K562 (cell line): ENCODE measurements around the gene MTA2. TPM values are rescaled to one million over a fixed set of nuclear protein-coding genes. Genes with fewer than 3 reads are reported as not detected.
A peak's percentile ranks its signal among the peaks of the same experiment; 100 is the strongest.

Experiments
- BRD9 ChIP-seq: fragments of 450-650 bp; IDR thresholded peaks from 2 replicates; pipeline ENCODE4 v1.6.1; 2018; ENCODE audit warnings: low read depth; ENCODE audit not compliant: partially characterized antibody
- CHCHD3 ChIP-seq: fragments of 250-450 bp; sonication (Bioruptor Pico); IDR thresholded peaks from 2 replicates; pipeline ENCODE4 v2.1.2; 2022; ENCODE audit warnings: mild to moderate bottlenecking
- DMBX1 ChIP-seq: fragments of 250-450 bp; sonication (Bioruptor Pico); IDR thresholded peaks from 2 replicates; pipeline ENCODE4 v1.8.0; 2022; ENCODE audit warnings: inconsistent platforms, mild to moderate bottlenecking, moderate library complexity, borderline replicate concordance
- HMG20B ChIP-seq: fragments of 250-450 bp; sonication (Bioruptor Pico); IDR thresholded peaks from 2 replicates; pipeline ENCODE4 v1.5.0; 2021; ENCODE audit warnings: mild to moderate bottlenecking
- MIER1 ChIP-seq: fragments of 450-650 bp; IDR thresholded peaks from 2 replicates; pipeline ENCODE4 v1.6.1; 2016; ENCODE audit warnings: antibody characterized with exemption, mild to moderate bottlenecking, low read depth
- MXI1 ChIP-seq: IDR thresholded peaks from 2 replicates; pipeline ENCODE4 v1.6.1; 2011; ENCODE audit warnings: low read depth, mild to moderate bottlenecking, improper control_type of control experiment, low read length
- MYC ChIP-seq, 2 experiments: fragments of 250-450 bp in 1 of 2; sonication (Bioruptor Pico) in 1 of 2; IDR thresholded peaks; 2 replicates each; pipeline versions ENCODE4 v1.5.1 to v1.6.1; 2012 to 2021; ENCODE audit warnings: low read depth in 2 of 2, borderline replicate concordance in 1 of 2, improper control_type of control experiment in 1 of 2, low read length in 1 of 2, mild to moderate bottlenecking in 1 of 2, moderate library complexity in 1 of 2
- NFRKB ChIP-seq: fragments of 450-650 bp; IDR thresholded peaks from 2 replicates; pipeline ENCODE4 v1.6.1; 2016; ENCODE audit warnings: low read depth
- SMAD4 ChIP-seq: fragments of 250-450 bp; sonication (Bioruptor Pico); conservative IDR thresholded peaks from 2 replicates; pipeline ENCODE4 v1.8.0; 2021; ENCODE audit warnings: inconsistent platforms, mild to moderate bottlenecking, moderate library complexity
- SUPT5H ChIP-seq: fragments of 450-650 bp; IDR thresholded peaks from 2 replicates; pipeline ENCODE4 v1.6.1; 2016
- TEAD4 ChIP-seq, 2 experiments: sonication (generic) in 1 of 2; formaldehyde crosslinking in 1 of 2; IDR thresholded peaks; 2 replicates each; pipeline versions ENCODE4 v1.6.1 to v1.8.0; 2012 to 2022; ENCODE audit warnings: borderline replicate concordance in 1 of 2, inconsistent platforms in 1 of 2, low read length in 1 of 2, mild to moderate bottlenecking in 1 of 2, missing genetic modification reagents in 1 of 2
- ZNF124 ChIP-seq: sonication (generic); formaldehyde crosslinking; IDR thresholded peaks from 2 replicates; pipeline ENCODE4 v1.8.1; 2022; ENCODE audit warnings: missing genetic modification reagents
- polyA plus RNA-seq, 8 experiments: library from polyadenylated mRNA; depleted of rRNA in 4 of 8; stranded (reverse) in 5 of 8; unstranded in 3 of 8; fragments of >200 nt; fragmentation: Nextera tagmentation in 2 of 8; fragmentation: Illumina TruSeq in 1 of 8; extraction: Ambion mirVana in 2 of 8; extraction: Trizol in 1 of 8; gene quantifications; 2 replicates each; pipeline versions ENCODE4 v1.2.1 to v1.2.3, GENCODE V29; 2011 to 2014; ENCODE audit warnings: inconsistent platforms in 1 of 8, missing spikeins in 1 of 8
- total RNA-seq, 7 experiments: library from RNA; depleted of rRNA in 6 of 7; stranded (reverse); fragments of >200 nt in 6 of 7; fragmentation: Illumina TruSeq in 2 of 7; extraction: Trizol in 2 of 7; gene quantifications; 2 replicates each; pipeline versions ENCODE4 v1.2.1 to v1.2.3, GENCODE V29; 2011 to 2021; ENCODE audit warnings: low replicate concordance in 1 of 7
- TF ChIP-seq, protein P1 (sequence below): fragments of 450-650 bp; formaldehyde crosslinking; IDR thresholded peaks from 2 replicates; pipeline ENCODE4 v1.4.0; 2020; ENCODE audit warnings: mild to moderate bottlenecking, moderate library complexity
- TF ChIP-seq, protein P2 (sequence below): fragments of 450-650 bp; formaldehyde crosslinking; conservative IDR thresholded peaks from 2 replicates; pipeline ENCODE4 v1.4.0; 2022; ENCODE audit warnings: mild to moderate bottlenecking, missing genetic modification characterization
- TF ChIP-seq, protein P3 (sequence below), 2 experiments: IDR thresholded peaks in 1 of 2; conservative IDR thresholded peaks in 1 of 2; 2 replicates each; pipeline ENCODE4 v1.6.1; 2016; ENCODE audit warnings: low read depth in 2 of 2, mild to moderate bottlenecking in 1 of 2, missing compliant biosample characterization in 1 of 2, missing genetic modification characterization in 1 of 2, moderate library complexity in 1 of 2
- TF ChIP-seq, protein P4 (sequence below): sonication (generic); formaldehyde crosslinking; IDR thresholded peaks from 2 replicates; pipeline ENCODE4 v1.8.1; 2023; ENCODE audit warnings: mild to moderate bottlenecking, missing genetic modification reagents, moderate library complexity
- TF ChIP-seq, protein P5 (sequence below): fragments of 450-650 bp; IDR thresholded peaks from 2 replicates; pipeline ENCODE4 v1.6.1; 2016; ENCODE audit warnings: antibody characterized with exemption

The MTA2 gene
- total and polyA plus RNA-seq, 9 of the 15 experiments (the other 6 are each of a cell fraction or from before 2014, with no cell fraction given): 6.2 to 220 (median 172) TPM

DNA sequence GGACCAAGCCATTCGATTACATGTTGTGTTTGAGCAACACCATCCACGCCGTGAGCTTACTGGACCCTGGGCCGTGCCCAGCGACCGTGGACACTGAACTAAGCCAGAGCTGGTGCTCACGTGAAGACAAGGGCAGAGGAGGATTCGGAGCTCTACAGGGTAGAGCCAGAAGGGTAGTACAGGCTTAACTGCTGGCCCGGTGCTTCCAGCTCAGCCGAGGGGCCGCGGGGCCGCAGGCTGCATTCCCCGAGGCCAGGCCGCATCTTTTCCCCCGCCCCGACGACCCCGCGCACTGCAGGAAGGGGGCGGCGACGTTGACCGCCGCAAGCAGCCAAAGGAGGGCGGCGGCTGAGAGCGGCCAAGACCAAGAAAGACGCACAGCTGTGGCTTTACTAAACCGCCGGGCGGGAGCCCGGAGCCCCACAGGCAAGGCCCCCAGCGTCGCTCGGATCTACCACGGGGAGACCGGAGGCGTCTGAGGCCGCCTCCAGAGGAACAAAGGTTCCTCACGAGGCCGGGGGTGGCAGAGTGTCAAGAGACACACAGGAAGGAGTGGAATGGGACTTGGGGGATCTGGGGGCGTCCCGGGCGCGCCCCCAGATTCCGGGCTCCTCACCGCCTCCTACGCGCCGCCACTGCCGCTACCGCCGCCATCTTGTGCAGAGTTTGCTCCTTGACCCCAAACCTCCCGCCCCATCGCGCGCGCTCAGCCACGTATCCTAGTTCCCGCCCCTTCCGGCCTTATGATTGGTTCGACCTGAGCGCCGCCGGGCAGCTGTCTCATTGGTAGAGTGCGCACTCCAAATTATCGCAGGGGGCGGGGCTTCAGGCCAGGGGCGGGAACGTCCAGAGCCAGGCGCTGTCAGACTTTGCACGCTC, 44.5 kb upstream of the MTA2 start, which contains the start of gene GANAB (continued):
- TF ChIP-seq, protein P1, sequence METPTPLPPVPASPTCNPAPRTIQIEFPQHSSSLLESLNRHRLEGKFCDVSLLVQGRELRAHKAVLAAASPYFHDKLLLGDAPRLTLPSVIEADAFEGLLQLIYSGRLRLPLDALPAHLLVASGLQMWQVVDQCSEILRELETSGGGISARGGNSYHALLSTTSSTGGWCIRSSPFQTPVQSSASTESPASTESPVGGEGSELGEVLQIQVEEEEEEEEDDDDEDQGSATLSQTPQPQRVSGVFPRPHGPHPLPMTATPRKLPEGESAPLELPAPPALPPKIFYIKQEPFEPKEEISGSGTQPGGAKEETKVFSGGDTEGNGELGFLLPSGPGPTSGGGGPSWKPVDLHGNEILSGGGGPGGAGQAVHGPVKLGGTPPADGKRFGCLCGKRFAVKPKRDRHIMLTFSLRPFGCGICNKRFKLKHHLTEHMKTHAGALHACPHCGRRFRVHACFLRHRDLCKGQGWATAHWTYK (CRISPR knock-in tag): peak; percentile 81
- TF ChIP-seq SUPT5H: peak; percentile 93
- no peak for TF ChIP-seq HMG20B (CRISPR knock-in tag)
- TF ChIP-seq, protein P2, sequence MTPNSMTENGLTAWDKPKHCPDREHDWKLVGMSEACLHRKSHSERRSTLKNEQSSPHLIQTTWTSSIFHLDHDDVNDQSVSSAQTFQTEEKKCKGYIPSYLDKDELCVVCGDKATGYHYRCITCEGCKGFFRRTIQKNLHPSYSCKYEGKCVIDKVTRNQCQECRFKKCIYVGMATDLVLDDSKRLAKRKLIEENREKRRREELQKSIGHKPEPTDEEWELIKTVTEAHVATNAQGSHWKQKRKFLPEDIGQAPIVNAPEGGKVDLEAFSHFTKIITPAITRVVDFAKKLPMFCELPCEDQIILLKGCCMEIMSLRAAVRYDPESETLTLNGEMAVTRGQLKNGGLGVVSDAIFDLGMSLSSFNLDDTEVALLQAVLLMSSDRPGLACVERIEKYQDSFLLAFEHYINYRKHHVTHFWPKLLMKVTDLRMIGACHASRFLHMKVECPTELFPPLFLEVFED (CRISPR knock-in tag): no peak
- TF ChIP-seq, protein P3, sequence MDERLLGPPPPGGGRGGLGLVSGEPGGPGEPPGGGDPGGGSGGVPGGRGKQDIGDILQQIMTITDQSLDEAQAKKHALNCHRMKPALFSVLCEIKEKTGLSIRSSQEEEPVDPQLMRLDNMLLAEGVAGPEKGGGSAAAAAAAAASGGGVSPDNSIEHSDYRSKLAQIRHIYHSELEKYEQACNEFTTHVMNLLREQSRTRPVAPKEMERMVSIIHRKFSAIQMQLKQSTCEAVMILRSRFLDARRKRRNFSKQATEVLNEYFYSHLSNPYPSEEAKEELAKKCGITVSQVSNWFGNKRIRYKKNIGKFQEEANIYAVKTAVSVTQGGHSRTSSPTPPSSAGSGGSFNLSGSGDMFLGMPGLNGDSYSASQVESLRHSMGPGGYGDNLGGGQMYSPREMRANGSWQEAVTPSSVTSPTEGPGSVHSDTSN (CRISPR knock-in tag; IDR thresholded peaks at IDR 0.05; ENCODE audit: low read depth): 0 out of 2 replicates have a peak, but pooled peaks have one; percentile 16
- TF ChIP-seq, protein P3 (tag; conservative IDR thresholded peaks at IDR 0.05; ENCODE audit: low read depth): no peak
- 0 out of 2 replicates have a peak, but pooled peaks have one; percentile 16 for TF ChIP-seq DMBX1 (CRISPR knock-in tag)
- peak; percentile 30; the same call in 1 of the 2 replicates for TF ChIP-seq MYC (IDR thresholded peaks at IDR 0.05; ENCODE audit: low read depth, low read length)
- TF ChIP-seq MYC (CRISPR knock-in tag; IDR thresholded peaks at IDR 0.05; ENCODE audit: borderline replicate concordance, low read depth): peak; percentile 76; the same call in 1 of the 2 replicates
- TF ChIP-seq, protein P4, sequence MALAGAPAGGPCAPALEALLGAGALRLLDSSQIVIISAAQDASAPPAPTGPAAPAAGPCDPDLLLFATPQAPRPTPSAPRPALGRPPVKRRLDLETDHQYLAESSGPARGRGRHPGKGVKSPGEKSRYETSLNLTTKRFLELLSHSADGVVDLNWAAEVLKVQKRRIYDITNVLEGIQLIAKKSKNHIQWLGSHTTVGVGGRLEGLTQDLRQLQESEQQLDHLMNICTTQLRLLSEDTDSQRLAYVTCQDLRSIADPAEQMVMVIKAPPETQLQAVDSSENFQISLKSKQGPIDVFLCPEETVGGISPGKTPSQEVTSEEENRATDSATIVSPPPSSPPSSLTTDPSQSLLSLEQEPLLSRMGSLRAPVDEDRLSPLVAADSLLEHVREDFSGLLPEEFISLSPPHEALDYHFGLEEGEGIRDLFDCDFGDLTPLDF (CRISPR knock-in tag): peak; percentile 93
- no peak for TF ChIP-seq MIER1
- peak; percentile 34; the same call in 1 of the 2 replicates for TF ChIP-seq SMAD4
- TF ChIP-seq BRD9: no peak
- no peak for TF ChIP-seq ZNF124 (CRISPR knock-in tag)
- peak; percentile 55; the same call in 1 of the 2 replicates for TF ChIP-seq CHCHD3 (CRISPR knock-in tag)
- 0 out of 2 replicates have a peak, but pooled peaks have one; percentile 67 for TF ChIP-seq MXI1
- TF ChIP-seq, protein P5, sequence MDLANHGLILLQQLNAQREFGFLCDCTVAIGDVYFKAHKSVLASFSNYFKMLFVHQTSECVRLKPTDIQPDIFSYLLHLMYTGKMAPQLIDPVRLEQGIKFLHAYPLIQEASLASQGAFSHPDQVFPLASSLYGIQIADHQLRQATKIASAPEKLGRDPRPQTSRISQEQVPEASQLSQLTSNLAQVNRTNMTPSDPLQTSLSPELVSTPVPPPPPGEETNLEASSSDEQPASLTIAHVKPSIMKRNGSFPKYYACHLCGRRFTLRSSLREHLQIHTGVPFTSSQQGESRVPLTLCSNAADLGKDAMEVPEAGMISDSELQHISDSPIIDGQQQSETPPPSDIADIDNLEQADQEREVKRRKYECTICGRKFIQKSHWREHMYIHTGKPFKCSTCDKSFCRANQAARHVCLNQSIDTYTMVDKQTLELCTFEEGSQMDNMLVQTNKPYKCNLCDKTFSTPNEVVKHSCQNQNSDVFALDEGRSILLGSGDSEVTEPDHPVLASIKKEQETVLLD: no peak
- peak; percentile 74 for TF ChIP-seq NFRKB
- peak; percentile 60; the same call in 1 of the 2 replicates for TF ChIP-seq TEAD4 (IDR thresholded peaks at IDR 0.05; ENCODE audit: low read length)
- no peak for TF ChIP-seq TEAD4 (CRISPR knock-in tag; IDR thresholded peaks at IDR 0.05; ENCODE audit: borderline replicate concordance)
